ENCODE measurements around the gene SRC.
"Not testable (repeated sequence)": the region's sequence is repeated elsewhere in the genome, so short reads cannot be mapped to it uniquely, and the experiment has no call there.

Gene SRC

DNA sequence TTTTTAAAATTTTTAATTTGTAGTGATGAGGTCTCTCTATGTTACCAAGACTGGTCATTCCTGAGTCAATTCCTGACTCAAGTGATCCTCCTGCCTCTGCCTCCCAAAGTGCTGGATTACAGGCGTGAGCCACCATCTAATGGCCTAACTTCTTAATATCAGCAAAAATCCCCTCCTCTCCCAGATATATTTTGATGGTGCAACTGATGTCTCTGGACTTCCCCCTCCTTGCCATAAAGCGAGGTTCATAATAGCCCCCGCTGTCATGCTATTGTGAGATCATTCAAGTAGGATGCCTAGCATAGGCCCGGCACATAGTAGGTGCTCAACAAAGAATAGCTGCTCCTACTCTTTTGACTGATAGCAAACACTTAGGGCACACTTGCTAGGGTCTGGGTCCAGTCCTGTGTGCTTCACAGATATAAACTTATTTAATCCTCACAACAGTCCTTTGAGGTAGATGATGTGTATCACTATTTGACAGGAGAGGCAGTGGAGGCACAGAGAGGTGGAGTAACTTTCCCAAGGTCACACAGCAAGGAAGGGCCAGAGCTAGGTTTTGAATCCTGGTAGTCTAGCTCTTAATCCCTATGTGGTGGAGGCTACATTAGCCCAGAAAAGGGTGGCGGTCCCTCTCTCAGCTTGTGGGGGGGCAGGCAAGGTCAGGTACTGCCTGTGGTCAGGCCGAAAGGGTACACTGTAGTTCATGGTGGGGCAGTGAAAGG, 14.6 kb downstream of the SRC start:
- FAIRE-seq, result peak; percentile 72

DNA sequence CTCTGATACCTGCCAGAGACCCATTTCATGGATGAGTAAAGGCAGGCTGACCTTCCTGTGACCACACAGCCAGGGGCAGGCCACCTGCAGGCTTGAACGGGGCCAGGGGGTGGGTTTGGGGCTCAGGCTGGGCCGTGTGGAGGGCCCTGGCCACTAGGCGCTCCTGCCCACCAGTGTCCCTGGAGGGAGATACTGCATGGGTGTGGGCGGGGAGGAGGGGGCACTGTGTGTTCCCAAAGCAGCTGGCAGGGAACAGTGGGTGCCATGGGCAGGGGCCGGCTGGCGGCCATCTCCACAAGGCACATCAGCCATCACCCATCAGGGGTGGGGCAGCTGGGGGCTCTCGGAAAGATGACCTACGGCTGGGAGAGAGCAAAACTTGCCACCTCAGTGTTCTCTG, 15.4 kb downstream of the SRC start:
- no peak for DNase-seq (ENCODE audit: insufficient read length, low spot score)
- FAIRE-seq, result no peak

More for the DNA sequence above, 14.6 kb downstream of the SRC start:
- no peak for DNase-seq (ENCODE audit: insufficient read length, low spot score)

DNA sequence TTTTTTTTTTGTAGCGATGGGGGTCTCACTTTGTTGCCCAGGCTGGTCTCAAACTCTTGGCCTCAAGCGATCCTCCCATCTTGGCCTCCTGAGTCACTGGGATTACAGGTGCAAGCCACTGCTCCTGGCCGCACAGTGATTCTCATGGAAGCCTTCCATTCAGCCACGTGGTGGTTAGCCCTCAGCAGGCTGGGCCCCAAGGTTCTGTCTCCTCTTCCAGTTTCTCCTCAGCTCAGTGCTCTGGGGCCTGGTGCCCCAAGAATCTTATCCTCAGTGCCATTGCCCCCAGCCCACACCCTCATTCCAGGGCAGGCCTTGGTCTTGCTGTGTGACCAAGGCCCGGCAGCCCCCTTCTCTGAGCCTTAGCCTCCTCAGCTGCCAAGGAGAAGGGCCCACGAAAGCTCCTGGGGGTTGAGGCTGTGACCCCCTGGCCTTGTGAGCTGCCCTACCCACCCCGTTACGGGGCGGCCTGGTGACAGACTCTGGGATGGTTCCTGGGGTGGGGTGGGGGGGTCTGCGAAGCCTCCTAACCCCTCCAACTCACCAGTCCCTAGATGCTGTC, 16.4 kb downstream of the SRC start:
- DNase-seq (ENCODE audit: insufficient read length, low spot score) (no peak), FAIRE-seq (no peak)

DNA sequence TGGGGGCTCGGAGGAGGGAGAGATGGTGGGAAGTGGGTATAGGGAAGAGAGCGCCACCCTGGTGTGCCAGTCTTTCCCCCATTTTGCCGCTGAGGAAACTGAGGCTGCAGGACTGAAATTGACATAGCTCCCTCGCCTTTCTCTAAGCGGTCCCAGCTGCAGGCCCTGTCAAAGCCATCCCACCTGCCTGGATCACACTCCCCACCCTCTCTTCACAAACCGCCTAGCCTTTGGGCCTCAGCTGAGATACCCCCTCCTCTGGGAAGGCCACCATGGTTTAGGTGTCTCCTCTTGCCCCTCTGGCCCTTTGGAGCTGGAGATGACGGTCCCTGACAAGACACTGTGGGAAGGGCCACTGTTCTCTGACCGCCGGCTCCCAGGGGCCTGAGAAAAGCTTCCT, 16.9 kb downstream of the SRC start:
- FAIRE-seq (no peak), DNase-seq (ENCODE audit: insufficient read length, low spot score) (no peak)

DNA sequence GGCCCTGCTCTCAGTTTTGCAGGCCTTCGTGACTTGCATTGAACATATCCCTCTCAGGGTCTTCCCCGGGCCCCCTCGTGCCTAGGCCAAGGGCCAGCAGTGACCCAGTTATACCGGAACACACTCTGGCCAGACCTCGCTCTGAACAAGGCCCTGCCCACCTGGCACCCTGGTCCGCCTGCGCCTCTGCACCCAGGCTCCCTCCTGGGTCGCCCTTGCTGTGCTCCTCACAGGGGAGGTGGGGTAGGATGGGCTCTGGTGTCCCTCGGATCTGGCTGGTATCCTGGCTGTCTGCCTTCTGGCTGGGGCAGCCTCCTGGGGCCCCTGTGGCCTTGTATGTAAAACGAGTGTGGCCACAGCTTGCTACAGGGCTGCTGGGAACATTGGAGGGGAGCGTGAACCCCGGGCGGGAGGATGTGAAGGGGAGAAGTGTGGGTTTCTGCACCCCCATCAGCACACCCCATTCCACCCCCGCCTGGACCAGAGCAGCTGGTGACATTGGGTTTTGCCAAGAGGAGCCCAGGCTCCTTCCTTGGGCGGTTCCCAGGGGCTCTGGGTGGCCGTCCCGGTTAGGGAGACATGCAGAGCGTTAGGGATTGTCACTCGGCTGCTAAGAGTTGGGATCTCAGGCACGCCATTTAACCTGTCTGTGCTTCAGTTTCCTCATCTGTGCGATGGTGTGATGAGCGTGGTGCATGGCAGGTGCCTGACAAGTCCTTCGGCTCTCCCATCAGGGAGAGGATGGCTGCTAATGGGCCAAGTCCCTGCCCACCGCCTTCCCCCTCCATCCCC, 17.5 kb downstream of the SRC start:
- FAIRE-seq, result no peak

DNA sequence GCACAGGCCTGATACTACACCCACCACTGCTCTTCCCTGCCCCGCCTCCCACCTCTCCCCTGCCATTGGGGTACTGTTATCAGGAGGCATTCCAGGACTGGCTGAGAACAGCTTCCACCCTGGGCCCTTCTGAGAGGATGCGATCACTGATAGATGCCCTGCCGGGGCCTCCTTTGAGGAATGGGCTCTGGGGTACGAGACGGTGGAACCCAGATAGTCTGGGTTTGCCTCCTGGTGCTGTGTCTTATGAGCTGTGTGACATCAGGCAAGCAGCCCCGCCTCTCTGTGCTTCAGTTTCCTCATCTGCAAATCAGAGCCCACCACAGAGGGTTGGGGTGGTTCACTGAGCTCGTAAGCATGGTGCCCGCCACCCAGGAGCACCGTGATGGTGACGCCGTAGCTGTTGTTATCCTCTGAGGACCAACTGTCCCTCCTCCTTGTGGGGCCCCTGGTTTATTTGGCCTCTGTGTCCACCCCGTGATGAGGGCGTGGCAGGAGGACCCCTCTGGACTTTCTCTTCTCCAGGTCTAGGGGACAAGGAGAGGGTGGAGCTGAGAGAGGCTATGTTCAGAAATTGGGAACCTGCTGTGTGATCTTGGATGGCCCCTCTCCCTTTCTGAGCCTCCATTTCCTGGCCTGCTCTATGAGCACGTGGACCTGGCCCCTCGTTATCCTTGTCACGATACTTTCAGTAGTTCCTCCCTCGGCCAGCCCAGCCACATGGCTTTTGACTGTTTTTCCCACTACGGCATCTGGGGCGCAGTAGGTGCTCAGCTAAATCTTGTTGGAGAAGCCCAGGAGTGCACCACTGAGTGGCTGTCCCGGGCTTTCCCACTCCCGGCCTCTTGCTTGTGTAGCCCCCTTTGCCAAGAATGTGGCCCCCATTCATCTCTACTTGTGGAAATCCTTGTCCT, 18.3 kb downstream of the SRC start:
- DNase-seq (ENCODE audit: insufficient read length, low spot score) (no peak), FAIRE-seq (no peak)

More for the DNA sequence above, 17.5 kb downstream of the SRC start:
- no peak for DNase-seq (ENCODE audit: insufficient read length, low spot score)

DNA sequence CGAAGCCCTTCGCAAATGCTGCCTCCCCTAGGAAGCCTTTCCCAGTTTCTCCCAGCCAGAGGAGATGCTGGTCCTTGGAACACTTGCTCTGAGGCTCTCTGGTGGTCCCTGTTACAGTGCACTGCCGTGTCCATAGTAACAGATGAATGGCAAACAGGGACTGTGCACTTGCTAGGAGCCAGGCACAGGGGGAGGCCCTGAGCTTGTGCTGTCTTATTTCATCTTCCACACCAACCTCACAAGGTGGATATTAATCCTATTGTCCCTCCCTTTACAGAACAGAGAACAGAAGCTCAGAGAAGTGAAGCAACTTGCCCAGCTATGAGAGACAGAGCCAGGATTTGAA, 19.0 kb downstream of the SRC start:
- FAIRE-seq (no peak), DNase-seq (ENCODE audit: insufficient read length, low spot score) (no peak)

DNA sequence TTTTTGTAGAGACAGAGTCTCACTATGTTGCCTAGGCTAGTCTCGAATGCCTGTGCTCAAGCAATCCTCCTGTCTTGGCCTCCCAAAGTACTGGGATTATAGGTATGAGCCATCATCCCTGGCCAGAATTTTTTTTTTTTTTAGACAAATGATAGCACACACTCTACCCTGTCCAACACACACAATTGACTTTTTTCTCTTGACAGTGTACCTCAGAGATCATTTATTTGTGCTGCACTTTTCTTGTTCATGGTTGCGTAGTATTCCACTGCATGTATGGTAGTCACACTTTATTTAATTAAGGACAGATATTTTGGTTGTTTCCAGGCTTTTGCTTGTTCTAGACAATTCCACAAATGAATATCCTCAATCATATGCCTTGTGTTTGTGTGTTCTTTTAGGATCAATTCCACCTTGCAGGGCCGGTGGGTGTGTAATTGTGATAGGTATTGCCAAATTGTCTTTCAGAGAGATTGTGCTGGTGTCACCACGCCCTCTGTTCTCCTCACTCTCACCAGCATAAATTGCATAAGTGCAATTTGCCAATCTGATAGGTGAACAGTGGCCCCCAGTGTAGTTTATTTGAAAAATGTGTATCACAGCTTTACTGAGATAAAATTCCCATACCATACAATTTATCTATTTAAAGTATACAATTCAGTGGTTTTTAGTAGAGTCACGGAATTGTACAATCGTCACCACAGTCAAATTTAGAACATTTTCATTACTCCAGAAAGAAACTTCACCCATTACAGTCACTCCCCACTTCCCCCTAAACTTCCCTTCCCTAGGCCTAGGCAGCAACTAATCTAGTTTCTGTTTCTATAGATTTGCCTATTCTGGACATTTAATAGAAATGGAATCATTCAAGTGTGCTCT, 20.1 kb downstream of the SRC start:
- no peak for FAIRE-seq

DNA sequence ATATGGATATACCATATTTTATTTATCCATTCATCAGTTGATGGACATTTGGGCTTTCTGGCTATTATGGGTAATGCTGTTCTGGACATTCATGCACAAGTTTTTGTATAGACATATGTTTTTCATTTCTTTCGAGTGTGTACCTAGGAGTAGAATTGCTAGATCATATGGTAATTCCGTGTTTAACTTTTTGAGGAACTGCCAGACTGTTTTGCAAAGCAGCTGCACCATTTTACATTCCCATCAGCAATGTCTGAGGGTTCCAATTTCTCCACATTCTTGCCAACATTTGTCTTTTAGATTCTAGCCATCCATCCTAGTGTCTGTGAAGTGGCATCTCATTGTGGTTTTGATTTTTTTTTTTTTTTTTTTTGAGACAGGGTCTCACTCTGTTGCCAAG, 20.8 kb downstream of the SRC start:
- DNase-seq (ENCODE audit: insufficient read length, low spot score) (no peak), FAIRE-seq (no peak)

More for the DNA sequence above, 20.1 kb downstream of the SRC start:
- no peak for DNase-seq (ENCODE audit: insufficient read length, low spot score)

DNA sequence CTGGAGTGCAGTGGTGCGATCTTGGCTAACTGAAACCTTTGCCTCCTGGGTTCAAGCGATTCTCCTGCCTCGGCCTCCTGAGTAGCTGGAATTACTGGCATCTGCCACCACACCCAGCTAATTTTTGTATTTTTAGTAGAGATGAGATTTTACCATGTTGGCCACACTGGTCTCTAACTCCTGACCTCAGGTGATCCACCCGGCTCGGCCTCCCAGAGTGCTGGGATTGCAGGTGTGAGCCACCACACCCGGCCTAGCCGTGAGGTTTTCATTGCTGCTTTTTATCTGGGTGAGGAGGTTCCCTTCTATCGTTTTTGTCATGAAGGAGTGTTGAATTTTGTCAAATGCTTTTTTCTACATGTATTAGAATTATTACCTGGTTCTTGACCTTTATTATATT, 23.9 kb downstream of the SRC start:
- DNase-seq (ENCODE audit: insufficient read length, low spot score) (no peak), FAIRE-seq (no peak)

DNA sequence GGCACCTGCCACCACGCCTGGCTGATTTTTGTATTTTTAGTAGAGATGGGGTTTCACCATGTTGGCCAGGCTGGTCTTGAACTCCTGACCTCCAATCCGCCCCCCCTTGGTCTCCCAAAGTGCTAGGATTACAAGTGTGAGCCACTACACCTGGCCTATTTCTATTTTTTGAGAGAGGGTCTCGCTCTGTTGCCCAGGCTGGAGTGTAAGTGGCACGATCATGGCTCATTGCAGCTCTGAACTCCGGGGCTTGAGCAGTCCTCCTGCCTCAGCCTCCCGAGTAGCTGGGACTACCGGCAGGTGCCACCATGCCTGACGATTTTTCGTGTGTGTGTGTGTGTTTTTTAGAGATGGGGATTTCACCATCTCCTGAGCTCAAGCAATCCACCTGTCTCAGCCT, 25.9 kb downstream of the SRC start:
- DNase-seq (ENCODE audit: insufficient read length, low spot score); FAIRE-seq: not testable (repeated sequence)

DNA sequence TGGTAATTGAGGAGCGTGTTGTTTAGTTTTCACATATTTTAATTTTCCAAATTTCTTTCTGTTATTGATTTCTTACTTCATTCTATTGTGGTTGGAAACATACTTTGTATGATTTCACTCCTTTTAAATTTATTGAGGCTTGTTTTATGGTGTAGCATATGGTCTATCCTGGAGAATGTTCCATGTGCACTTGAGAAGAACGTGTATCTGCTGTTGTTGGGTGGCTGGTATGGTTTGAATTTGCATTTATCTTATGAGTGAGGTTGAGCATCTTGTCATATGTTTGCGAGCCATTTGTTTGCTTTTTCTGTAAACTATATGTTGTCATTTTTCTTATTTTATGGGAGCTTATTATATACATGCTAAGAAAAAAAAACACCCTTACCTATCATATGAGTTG, 26.5 kb downstream of the SRC start:
- no peak for DNase-seq (ENCODE audit: insufficient read length, low spot score)
- no peak for FAIRE-seq

DNA sequence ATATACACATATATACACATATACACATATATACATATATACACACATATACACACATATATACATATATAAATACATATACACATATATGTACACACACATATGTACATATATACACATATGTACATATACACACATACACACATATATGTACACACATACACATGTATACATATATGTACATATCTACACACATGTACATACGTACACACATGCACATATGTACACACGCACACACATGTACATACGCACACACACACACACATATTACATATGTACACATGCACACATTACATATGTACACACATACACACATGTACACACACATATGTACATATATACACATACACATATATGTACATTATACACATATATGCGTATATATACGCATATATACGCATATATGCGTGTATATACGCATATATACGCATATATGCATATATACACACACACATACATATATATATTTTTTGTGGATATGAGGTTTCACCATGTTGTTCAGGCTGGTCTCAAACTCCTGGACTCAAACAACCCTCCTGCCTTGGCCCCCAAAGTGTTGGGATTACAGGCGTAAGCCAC, 27.2 kb downstream of the SRC start:
- no peak for DNase-seq (ENCODE audit: insufficient read length, low spot score)
- FAIRE-seq, result peak; percentile 97

DNA sequence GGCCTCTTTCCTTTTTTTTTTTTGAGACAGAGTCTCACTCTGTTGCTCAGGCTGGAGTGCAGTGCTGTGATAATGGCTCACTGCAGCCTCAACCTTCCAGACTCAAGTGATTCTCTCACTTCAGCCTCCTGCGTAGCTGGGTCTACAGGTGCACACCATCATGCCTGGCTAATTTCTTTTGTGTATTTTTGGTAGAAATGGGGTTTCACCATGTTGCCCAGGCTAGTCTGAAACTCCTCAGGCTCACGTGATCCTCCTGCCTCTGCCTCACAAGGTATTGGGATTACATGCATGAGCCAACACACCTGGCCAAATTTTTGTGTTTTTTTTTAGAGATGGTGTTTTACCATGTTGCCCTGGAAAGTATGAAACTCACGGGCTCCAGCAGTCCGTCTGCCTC, 29.3 kb downstream of the SRC start:
- FAIRE-seq (no peak), DNase-seq (ENCODE audit: insufficient read length, low spot score) (no peak)

DNA sequence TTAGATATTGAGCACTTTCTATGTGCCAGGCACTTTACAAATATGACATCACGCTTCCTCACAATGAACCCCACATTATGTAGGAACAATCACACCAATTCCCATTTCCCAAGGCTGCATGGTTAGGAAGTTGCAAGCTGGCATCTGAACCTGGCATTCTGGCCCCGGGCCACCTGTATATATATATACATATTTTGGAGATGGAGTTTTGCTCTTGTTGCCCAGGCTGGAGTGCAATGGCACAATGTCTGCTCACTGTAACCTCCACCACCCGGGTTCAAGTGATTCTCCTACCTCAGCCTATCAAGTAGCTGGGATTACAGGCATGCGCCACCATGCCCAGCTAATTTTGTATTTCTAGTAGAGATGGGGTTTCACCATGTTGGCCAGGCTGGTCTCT, 30.4 kb downstream of the SRC start:
- DNase-seq (ENCODE audit: insufficient read length, low spot score) (no peak), FAIRE-seq (no peak)

DNA sequence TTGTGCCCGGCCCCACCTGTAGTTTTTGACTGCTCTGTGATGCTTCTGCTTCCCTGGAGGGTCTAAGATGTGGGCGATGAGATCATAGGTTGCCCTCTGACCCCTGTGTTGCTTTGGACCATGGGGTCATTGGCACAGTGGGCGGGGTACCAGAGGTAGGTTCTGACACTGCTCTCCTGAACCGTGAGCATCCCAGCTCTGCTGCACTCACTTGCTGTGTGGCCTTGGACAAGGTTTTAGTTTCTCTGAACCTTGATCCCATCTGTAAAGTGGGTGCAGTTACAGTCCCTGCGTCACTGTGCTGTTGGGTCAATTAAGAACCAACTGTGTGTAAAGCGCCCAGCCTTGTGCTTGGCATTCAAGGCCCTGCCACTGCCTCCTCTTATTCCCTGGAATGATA, 30.9 kb downstream of the SRC start:
- FAIRE-seq (no peak), DNase-seq (ENCODE audit: insufficient read length, low spot score) (no peak)

DNA sequence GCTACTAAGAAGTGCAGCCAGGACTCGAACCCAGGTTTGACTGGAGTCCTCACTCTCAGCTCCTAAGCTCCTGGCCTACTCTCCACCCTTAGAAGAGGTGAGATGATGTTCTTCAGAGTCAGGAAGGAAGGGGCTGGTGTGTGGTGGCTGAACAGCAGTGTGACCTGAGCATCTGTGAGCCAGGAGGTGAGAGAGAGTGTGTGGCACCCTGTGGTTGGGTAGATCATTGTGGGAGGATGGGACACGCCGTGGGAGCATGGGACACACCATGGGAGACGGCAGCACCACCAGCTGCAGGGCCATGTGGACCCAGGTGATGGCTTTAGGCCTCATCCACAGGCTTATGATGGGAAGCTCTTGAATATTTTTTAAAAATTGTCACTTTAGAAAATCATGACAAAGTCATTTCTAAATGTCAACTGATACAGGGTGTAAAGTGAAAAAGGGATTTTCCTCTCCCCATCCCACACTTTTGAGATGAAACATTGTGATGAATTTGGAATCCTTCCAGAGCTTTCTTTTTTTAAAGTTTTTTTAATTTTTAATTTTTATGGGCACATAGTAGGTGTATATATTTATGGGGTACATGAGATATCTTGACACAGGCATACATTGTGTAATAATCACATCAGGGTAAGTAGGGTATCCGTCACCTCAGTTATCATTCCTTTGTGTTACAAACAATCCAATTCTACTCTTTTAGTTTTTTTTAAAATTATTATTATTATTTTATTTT, 31.6 kb downstream of the SRC start:
- FAIRE-seq (peak; percentile 51), DNase-seq (ENCODE audit: insufficient read length, low spot score) (no peak)

DNA sequence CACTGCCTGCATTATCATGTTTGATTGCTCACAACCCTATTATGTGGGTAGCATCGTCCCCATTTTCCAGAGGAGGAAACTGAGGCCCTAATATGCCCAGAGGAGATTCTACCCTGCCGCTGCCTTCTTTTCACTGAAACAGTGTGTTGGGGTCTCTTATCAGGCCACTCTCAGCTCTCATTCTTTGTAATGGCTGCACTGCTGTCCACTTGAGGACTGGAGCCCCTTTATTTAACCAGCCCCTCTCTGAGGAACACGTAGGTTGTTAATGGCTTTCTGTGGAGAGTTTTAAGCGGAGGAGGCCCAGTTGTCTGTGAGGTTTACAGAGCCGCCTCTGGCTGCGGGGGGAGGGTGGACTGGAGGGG, 32.5 kb downstream of the SRC start:
- DNase-seq (ENCODE audit: insufficient read length, low spot score) (no peak), FAIRE-seq (no peak)
